Occipital lobe (tissue), 2 donors: ENCODE data around the gene SLC25A42. TPM values are rescaled to one million over a fixed set of nuclear protein-coding genes. Genes with fewer than 3 reads are reported as not detected.
"Not testable (repeated sequence)": the region's sequence is repeated elsewhere in the genome, so short reads cannot be mapped to it uniquely, and the experiment has no call there.

ENCODE experiments used
- DNase-seq: peaks from one replicate; lab custom pipeline; 2025; lab: John Stamatoyannopoulos, UW
- total RNA-seq: library from RNA; depleted of rRNA; stranded (reverse); fragments of >200 nt; gene quantifications from one replicate; pipeline ENCODE4 v1.2.3, GENCODE V29; 2014

The SLC25A42 gene
- total RNA-seq, 1 donor from 2014 or later = 12.6 TPM

- DNase-seq = no peak
These were observed 5.2 kb downstream of the SLC25A42 start for GRCh38 chr19:19068659-19069654.

- no peak for DNase-seq
These were observed 8.1 kb downstream of the SLC25A42 start for GRCh38 chr19:19071897-19072296.

DNA sequence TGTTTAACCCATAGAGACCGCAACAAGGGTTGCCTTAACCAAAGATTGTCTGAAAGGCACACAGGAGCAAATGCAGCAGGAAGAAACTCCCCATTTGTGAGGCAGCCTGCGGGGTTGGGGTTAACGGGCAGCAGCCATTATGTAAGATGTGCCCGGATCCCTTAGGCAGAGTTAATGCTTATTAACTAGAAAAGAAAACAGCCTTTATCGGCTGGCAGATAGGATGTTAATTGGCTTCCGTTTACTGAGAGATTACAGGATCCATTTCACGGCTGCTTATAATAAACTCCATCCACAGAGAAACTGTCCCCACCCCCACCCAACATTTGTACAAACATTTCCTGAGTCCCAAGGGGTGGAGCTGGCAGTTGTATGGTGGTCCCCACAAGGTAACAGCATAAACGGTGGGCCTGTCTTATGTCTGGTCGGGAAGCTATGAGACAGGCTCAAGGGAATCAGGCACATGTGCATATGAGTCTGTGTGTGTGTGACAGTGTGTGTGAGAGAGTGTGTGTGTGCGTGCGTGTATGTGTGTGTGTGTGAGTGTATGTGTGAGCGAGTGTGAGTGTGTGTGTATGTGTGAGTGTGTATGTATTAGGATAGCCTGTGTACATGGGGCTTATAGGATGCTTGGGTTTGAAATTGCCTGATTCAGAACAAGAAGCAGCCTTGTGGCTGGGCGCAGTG is 10.5 kb downstream of the SLC25A42 start:
- DNase-seq = no peak

GRCh38 chr19:19075126-19075525 is 11.3 kb downstream of the SLC25A42 start:
- DNase-seq = no peak

DNA sequence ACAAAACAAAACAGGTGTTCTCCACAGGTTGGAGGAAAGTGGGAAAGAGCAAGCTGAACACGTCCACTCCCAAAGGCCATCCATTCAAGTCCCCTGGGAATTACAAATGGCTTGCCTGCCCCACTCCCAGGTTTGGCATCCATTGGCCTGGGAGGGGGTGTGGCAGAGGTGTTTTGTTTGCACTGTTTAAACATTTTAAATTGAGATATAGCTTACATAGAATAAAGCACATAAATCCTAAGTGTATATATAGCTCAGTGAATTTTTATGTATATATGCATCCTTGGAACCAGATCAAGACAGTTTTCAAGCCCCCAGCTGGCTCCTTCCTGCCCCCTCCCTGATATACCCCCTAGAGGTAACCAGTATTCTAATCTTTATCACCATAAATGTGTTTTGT is 12.7 kb downstream of the SLC25A42 start:
- DNase-seq = no peak

- DNase-seq = no peak
These were observed 13.3 kb downstream of the SLC25A42 start for GRCh38 chr19:19077103-19077502.

DNA sequence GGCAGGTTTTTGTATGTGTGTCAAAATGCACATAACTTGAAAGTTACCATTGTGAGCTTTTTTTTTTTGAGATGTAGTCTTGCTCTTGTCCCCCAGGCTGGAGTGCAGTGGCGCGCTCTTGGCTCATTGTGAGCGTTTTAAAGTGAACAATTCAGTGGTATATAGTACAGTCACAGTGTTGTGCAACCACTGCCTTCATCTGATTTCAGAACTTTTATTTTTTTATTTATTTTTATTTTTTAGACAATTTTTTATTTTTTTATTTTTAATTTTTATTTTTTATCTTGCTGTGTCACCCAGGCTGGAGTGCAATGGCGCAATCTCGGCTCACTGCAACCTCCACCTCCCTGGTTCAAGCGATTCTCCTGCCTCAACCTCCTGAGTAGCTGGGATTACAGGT is 15.0 kb downstream of the SLC25A42 start:
- no peak for DNase-seq

- no peak for DNase-seq
These were observed 15.8 kb downstream of the SLC25A42 start for GRCh38 chr19:19079571-19079970.

DNA sequence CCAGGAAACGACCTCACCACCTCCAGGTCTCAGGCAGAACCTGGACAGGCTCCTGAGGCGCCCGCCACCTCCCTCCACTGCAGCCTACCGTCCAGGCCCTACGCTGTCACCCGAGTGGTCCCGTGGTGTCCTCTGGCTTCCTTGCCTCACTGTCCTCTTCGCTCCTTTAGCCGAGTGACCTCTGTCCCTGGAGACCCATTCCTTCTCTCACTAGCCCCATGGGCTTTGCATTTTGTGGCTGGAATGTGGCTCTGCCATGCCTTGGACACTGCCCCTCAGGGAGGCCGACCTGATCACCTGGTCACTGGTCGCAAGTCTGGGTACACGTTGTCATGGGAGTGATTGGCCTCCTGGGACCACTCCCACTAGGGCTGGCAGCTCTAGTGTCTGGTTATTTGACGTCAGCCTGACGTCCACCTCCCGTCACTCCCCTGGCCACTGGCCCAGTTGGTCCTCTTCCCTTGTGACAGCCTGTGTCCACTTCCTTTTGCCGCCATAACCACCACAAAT is 17.9 kb downstream of the SLC25A42 start:
- DNase-seq = no peak

- no peak for DNase-seq
These were observed 19.8 kb downstream of the SLC25A42 start for GRCh38 chr19:19083413-19084178.

GRCh38 chr19:19087676-19088075 is 23.9 kb downstream of the SLC25A42 start:
- DNase-seq = no peak

GRCh38 chr19:19094513-19094912 is 30.7 kb downstream of the SLC25A42 start:
- DNase-seq = no peak

DNA sequence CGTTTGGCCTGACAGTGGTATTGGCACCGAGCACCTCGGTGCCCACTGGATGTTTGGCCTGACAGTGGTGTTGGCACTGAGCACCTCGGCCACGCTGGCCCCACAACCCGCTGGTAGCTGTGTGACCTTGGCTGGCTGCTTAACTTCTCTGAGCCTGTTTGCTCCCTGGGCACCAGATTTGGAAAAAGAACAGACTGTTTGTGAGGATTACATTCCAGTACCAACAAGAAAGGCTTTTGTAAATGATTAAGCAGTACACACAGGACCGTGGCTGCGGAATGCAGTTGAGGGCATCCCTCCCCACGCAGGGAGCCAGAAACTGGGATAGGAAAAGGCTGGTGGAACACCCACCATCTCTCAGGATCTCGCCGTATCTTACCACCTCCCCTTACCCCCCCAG is 31.9 kb downstream of the SLC25A42 start:
- no peak for DNase-seq

DNA sequence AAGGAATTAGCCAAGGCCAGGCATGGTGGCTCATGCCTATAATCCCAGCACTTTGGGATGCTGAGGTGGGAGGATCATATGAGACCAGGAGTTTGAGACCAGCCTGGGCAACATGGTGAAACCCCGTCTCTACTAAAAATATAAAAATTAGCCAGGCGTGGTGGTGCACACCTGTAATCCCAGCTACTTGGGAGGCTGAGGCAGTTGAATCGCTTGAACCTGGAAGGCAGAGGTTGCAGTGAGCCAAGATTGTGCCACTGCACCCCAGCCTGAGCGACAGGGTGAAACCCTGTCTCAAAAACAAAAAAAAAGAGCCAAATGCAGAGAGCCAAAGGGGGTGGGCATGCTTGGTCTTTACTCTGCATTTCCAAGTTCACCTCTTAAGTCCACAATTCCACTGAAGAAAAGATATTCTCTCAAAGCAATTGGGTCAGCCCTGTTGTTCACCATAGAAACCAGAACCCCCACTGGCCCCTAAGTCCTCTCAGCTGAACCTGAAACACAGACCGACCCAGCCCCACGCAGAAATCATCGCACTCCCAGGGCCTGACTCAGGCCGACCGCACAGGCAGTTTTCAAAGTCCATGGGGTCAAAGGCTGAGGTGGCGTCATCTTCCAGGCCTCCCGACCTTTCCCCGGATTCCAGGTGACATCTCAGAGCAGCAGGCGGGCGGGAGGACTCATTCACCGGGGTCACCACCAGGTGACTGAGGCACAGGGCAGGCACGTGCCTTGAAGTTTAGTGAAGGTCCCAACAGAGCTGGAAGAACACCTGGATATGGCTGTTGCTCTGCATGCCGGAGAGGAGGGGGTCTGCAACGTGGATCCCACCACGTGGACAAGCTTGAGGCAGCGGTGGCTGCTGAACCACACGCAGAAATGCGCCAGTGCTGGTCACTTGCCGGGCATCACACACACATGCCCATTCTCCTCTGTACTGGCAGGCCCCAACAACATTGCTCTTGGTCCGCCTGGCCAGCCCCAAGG is 33.1 kb downstream of the SLC25A42 start:
- no peak for DNase-seq

GRCh38 chr19:19098084-19098702 is 34.4 kb downstream of the SLC25A42 start:
- no peak for DNase-seq

DNA sequence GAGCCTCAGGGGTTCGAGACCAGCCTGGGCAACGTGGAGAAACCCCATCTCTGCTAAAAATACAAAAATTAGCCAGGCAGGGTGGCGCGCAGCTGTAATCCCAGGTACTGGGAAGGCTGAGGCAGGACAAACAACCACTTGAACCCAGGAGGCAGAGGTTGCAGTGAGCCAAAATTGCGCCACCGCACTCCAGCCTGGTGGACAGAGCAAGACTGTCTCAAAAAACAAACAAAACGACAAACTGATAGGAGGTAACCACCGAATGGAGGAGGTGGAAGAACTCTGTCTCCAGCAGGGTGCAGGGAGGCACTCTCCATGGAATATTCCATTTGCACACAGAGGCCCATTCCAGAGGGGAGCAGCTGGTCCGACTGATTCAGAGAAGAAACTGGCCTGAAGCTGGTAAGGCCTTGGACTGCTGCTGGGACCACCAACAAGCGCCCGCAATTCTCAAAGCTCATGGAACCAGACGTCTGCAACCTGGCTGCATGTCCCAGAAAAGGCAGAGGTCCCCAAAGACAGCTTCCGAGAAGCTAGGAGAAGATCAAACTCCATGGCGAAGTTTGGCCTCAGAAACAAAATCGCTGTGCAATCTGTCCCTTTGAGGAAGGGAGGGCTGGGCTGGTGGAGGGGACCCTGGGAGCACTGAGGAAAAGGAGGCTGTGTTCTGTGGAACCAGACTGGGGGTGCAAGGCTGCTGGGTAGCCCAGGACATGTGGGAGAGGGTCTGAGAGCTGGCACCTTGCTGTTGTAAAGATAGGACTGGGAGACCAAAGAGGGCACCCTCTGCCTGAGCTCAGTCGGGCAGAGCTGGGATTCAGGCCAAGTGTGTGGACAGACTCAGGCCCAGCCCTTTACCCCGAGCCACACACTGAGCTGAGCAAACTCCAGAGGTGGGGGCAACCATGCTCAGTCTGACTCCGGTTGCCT is 35.2 kb downstream of the SLC25A42 start:
- DNase-seq = no peak

DNA sequence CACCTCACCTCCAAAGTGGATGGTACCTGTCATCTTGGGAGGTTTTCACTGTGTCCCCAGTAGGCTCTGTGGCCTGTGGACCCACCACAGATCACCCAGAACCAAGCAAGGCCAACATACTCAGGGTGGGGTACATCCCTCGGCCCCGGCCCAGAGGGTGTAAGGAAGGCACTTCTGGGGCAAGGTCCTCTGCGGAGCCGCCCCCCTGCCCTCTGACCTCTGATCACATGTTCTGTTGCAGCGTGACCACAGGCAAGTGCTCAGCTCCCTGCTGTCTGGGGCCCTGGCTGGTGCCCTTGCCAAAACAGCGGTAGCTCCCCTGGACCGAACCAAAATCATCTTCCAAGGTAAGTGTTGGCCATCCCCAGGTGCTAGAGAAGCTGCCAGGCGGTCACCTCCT is 37.7 kb downstream of the SLC25A42 start:
- DNase-seq = no peak

GRCh38 chr19:19102566-19102965 is 38.8 kb downstream of the SLC25A42 start:
- DNase-seq = not testable (repeated sequence)

DNA sequence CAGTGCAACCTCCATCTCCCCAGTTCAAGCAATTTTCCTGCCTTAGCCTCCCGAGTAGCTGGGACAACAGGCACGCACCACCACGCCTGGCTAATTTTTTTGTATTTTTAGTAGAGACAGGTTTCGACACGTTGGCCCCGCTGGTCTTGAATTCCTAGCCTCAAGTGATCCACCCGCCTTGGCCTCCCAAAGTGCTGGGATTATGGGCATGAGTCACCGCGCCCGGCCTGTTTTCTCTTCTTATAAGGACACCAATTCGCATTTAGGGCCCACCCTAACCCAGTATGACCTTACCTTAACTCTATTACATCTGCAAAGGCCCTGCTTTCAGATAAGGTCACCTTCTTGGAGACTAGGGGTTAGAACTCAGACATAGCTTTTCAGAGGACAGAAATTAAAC is 39.4 kb downstream of the SLC25A42 start:
- DNase-seq = no peak
